ENCODE measurements around the gene HOXC6.

HOXC6 gene

DNA sequence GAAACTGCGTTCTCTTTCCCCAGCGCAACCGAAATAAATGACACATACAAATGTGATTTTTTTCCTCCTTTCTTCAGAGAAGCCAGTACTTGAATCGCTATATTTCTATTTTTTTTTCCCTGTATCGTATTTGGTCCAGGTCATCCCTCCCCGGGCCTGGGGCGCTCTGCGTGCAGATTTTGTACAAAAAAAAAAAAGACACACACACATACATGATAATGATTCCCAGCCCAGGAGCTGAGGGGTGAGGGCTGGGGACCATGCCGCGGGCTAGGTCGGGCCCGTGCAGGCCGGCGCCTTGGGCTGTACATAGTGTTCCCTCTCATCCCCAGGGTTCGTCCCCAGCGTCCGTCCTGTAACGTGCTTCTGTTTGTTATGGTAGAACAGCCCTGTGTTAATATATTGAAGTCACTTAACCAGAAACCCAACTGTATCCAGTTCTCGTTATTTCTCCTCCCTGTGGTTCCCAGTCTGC lies 25.3 kb upstream of the HOXC6 start:
- no peak for DNase-seq

DNA sequence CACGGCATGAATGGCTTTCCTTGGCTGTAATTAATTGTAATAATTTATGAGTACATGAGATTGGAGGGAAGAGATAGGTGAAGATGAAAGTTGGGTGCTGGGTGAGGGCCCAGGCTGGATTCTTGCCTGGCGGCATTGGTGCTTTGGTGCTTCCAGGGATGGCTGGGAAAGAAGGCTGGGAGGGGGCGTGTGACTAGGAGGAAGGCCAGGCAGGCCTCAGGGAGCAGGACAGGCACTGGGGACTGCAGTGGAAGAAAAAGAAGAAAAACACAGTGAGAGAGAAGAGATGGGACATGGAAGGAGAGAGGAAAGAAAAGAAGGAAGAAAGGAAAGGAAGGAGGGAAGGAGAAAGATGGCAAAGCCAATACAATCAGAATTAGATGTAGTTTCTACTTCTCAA lies 24.6 kb upstream of the HOXC6 start:
- no peak for DNase-seq

DNA sequence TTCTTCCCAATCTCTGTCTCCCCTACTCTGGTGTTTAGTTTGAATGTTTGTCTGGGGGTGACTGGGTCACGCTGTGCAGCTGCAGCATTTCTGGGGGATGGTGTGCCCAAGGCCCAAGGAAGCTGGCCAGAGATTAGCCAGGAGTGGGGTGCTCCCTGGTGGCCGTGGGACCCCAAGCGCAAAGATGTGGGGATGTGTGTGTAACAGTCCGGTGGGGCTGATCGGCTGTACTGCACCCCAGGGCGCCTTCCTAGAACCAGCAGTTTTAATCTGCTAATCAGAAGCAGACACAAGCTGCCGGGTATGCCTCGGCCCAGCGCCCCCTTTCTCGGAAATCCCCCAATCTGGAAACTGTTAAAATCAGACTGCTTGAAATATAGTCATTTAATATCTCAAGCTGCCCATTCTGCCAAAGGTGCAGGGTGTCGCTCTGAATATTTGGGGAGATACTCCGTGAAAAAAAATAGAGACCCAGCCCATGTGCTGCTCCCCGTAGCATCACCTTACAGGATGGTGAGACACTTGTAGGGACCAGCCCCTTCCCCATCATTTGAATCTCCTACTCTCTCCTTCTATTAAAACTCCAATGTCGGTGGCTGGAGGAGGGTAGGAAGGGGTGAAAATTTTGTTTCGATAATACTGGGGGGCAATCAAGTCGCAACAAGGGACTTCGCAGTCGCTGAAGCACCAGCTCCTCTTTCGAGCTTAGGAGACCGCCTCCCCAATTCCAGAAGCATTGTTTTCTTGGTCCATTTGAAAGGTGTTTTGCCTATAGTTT lies 24.0 kb upstream of the HOXC6 start:
- no peak for DNase-seq

DNA sequence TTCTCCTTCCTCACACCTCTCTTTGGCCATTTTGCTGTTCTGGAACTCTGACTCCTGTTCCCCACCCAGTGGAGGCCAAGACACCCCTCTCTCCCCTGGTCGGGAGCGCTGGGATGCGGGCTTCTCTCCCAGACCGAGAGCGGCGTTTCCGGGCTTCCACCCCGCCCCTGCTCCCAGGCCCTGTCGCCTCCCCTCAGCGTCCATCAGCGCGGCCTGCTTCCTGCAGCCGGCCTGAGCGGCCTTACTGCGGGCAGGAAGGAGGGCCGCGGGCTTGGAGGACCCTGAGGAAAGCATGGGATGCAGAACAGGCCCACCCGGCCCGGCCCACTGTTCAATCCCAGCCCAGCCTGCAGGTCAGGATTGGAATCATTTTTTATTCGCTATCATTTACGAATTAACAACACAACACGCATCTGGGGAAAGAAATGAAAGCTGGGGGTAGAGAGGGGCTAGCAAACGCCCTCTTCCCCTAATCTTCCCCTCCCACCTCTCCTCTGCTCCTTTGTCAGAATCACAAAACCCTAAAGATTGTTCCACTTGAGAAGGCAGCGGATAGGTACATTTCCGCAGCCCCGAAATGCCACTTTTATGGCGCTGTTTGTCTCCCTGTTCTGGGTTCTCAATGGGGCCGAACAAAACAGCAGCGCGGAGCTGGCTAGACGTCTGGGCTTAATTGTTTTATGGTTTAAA lies 23.3 kb upstream of the HOXC6 start:
- DNase-seq, result no peak

DNA sequence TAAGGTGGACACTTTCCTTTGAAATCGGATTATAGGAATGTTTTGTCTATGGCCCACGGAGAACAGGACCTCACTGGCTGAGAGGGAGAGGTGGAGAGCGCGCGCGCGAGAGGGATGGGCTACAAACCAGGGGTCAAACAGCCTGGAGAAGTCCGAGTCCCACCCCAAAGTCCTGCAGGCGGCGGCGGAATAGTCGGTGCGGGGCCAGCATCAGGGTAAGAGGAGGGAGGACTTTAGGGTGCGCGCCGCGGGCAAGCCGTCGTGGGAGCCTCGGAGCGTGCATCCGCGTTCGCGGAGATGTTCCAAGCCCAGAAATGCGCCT lies 22.7 kb upstream of the HOXC6 start:
- DNase-seq, result no peak

DNA sequence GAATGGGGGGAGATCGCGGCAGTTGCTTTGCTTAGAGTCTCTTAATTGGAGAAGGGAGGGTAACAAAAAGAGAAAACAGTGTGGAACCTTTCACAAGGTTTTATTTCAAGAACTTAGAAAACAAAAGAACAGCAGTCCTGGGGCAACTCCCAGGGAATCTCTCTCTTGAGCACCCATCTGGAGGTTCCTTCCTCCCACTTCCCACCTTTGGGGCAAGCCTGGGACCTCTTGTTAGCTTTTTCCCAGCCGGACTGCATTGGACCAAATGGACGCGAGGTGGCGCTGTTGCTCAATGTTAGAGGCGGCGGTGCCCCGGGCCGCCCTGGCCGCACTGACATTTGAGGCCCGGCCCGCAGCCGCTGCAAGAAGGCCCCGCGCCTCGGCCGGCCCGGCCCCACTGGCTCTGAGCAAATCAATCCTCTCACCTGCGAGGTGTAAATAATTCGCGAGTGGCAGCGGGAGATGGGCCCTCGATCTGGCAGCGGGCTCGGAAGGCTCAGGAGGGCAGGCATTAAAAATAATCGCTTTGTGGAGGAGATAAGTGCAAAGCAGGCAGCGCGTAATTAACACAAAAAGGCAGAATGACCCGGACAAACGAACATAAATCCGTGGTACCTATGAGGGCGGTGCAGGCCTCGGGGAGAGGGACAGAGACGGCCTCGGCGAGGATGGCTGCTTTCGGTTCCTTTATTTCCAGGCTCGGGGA lies 22.2 kb upstream of the HOXC6 start:
- peak; percentile 35 for DNase-seq

DNA sequence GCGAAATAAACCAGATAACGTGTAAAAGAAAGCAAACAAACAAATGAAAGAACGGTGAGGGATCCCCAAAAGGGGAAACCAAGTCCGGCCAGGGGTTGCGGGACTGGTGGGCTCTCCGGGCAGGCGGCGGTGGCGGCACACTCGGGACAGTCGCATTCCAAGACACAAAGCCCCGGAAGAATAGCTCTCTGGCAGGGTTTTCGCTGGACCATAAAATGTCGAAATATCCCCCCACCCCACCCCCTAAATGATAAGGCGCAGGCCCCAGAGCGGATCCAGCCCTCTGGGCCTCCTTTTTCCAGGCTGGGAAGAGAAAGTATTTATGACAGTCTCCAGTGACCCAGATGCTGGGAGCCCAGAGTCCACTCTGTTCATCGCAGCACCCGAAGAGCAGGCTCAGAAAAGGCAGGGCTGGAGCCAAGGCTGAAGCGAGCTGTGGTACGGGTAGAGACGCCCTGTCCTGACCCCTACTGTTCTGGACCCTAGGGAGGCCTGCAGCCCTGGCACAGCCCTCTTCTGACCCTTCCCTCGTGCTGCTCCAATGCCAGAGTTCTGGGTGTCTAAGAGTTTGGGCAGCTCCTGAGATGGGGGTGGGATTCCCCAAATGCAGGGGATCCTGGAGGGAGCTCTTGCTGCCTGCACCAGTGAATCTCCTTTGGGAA lies 21.6 kb upstream of the HOXC6 start:
- no peak for DNase-seq

DNA sequence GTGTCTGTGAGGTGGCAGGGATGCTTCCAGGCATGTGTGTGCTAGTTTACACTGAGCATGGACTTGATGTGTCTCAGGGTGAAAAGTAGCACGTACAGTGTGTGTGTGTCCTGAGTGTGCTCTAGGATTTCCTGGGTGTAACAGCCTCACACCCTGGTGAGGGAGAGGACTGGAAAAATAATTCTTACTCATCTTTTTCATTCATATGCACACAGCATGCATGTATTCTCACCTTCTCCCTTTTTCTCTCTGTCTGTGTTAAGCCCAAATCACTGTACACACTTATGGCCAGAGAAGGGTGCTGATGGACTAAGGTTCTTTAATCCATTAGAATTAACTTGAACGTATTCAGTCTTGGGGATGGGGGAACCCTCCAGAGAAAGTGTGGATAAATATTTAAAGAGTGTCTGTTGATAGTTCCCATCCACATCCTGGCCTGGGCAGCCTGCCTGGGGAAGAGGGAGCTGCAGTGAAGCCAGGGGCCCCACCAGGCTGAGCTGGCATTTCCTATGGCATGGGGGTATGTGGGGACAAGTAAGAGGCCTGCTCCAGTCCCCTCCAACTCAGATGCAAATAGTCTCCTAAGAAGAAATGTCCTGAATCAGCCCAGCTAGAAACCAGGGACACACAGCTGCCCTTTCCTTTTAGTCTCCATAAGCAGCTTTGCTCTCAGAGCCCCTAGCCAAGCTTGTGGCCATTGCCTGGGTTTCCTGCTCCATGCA lies 20.5 kb upstream of the HOXC6 start:
- DNase-seq, result no peak

DNA sequence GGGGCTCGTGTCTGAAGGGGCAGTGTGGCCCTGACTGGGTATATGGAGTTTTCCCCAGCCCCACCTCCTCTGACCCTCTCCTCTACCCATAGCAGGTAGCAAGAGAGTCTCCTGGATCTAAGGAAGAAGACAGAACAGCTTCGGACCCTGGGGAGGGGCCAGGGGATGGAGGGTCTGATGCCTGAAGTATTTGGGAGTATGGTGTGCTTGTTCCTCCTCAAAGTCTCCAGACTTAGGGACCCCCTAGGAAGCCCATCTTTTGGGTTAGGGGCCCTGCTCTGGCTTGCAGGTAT lies 20.0 kb upstream of the HOXC6 start:
- DNase-seq, result no peak

DNA sequence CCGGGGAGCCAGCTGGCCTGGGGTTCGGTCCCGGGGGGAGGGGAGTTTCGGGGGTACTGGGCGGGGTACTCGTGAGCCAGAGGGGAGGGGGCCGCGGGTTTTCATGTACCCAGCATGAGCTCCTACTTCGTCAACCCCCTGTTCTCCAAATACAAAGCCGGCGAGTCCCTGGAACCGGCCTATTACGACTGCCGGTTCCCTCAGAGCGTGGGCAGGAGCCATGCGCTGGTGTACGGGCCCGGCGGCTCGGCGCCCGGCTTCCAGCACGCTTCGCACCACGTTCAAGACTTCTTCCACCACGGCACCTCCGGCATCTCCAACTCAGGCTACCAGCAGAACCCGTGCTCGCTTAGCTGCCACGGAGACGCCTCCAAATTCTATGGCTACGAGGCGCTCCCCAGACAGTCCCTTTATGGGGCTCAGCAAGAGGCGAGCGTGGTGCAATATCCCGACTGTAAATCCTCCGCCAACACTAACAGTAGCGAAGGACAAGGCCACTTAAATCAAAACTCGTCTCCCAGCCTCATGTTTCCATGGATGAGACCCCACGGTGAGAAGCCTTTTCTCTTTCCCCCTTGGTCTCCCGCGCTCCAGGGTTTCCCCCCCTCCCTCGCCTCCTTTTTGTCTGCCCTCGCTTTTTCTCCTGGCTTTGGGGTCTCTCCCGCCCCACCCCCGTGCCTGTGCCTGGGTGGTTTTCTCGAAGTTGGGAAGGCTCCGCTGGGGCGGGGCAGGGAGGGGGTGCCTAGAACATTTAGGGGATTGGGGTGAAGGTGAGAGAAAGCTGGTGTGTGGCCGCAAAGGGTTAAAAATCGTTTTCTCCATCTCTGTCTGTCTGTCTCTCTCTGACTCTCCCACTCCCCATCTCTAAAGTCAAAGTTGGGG lies 18.8 kb upstream of the HOXC6 start:
- DNase-seq, result no peak

DNA sequence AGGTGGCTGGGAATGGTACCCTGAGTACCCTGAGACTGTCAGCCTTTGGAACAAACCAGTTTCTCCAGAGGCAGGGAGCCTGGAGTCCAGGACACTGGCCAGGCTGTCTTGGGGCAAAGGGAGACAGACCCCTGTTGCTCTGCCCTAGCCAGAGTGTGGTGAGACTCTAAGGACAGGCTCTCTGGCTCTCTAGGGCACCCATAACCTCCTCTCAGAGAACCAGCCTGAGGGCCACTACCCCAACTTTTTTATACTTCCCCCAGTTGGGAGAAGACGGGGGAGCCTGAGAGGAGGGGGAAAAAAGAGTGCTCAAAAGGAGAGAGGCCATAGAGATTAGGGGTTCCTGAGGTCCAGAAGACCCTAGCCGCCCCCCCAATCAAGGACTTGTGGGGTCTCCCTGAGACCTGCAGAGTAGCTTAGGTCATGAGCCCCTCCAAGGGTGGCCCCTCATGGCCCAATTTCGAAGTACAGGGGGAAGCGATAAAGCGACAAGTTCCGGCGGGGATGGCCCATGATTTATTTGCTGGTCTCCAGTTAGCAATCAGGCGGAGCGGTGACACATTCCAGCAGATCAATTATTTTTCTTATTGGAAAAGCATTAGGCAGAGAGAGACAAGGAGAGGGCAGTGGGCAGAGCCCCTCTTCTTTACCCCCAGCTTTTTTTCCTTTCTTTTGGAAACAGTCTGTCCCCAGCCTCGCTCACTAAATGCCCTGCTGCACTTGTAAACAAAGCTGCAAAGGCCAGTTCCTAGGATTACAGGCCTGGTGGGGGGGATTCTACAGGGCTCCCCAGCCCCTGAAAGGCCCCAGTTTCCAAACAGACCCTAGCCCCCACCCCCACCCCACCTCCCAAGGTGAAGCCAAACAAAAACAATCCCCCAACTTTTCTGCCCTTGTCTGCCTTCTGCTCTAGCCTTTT lies 17.9 kb upstream of the HOXC6 start:
- DNase-seq, result no peak

DNA sequence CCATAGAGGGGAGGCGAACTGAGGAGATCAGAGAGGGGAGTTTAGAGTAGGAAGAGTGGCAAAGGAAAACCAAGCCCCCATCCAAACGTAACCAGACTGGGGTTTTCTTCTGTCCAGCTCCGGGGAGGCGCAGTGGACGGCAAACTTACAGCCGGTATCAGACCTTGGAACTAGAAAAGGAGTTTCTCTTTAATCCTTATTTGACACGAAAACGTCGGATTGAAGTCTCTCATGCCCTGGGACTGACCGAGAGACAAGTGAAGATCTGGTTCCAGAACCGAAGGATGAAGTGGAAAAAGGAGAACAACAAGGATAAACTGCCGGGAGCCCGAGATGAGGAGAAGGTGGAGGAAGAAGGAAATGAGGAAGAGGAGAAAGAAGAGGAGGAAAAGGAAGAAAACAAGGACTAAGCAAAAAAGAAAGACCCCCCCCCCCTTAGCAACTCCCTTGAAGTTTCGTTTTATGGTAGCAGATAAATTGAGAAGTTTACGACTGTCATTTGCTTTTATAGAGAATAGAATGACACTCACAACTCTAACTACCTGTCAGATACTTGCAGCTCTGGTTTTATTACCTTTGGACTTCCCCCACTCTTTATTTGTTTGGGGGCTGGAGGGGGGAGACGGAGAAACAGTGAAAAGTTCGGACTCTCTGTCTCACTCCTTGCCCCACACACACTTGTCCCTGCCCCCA lies 17.1 kb upstream of the HOXC6 start:
- no peak for DNase-seq

DNA sequence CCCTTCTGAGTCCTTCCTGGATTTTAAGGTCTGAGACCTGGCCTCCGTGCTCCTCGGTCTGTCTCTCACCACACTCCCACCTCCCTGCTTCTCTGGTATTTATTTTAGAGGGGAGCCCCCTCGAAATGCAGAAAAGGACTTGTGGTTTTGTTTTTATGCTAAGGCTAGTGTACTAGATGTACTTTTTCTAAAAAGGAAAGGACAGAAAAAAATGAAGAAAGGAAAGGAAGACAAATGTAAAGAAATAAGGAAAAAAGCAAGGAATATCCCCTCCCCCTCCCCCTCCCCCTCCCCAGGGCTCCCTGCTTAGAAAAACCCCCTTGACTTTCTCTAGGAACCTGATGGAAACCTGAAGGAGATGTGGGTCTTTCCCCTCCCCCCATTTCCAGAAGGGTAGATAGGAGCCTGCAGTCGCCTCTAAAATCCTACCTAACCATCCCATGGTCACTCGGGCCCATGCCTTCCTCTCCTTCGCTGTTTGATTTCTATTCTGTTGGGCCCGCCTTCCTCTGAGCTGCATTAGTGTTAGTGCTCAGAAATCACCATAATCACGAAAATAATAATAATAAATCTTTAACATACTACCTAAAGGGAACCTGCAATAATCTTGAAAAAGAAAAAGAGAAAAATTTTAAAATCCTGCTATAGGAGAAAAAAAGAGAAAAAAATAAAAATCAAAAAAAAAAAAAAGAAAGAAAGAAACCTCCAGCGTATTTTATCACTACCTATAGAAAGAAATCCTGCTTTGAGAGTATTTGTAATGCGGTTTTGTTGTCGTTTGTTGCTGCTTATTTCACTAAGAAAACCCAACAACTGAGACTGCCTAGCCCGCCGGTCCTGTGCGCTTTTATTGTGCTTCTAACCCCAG lies 16.3 kb upstream of the HOXC6 start:
- no peak for DNase-seq

DNA sequence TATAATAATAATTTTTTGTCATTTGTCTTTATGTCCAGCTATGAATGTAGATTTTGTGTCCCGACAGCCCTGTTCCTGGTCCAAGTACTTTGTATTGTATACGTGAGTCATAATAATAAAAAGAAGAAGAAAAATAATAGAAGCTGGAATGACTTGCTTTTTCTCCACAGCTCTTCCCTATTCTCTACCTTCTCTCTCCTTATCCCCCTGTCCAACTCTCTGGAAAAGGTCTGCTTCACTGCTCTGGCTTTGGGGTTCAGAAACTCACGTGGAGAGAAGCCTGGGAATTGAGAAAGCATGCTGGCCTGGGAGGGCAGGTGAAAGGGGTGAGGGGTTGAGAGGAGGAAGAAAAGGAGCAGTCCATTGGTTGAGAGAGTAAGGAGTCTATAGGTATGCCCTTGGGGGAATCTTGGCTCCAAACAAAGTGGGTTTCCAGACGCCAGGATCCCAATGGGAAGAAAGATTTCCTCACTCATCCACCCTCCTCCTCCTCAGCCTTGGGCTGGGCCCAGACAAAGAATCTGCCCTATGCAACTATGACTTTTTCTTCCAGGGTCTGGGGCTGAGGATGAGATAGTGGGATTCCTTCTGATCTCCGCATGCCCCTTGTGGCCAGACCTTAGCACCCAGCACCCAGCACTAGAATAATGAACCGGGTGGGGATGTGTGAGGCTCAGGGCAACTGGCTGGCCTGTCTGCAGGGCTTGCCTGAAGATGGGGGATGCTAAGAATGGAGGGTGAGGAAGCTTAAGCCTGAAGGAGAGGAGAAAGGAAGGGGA lies 15.4 kb upstream of the HOXC6 start:
- no peak for DNase-seq

DNA sequence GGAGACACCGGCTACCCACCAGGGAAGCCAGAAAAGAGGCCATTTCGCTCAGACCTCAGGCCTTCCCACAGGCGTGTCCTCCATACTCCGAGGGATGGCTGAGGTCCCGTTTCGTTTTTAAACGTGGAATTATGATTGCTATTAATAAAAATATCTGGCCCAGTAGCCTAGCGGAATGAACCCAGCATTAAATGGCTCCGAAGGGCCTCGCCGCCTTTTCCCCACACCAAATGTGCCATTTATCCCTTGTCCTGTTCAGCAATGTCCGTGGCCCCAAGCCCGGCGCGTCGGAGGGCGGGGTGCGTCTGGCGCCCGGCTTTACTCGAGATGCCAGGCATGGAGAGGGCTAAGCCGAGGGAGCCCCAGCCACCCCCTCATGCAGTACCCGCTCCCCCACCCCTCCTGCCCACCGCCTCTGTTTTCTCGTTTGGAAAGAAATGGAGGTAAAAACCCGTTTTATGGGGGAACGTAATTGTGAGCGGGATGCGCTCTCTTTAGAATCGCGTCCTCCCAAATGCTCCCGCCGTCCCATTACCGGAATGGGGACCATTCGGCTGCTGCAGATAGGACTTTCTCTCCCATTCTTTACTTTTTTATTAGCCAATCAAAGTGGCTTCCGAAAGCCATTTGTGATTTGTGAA lies 13.7 kb upstream of the HOXC6 start:
- DNase-seq, result no peak

DNA sequence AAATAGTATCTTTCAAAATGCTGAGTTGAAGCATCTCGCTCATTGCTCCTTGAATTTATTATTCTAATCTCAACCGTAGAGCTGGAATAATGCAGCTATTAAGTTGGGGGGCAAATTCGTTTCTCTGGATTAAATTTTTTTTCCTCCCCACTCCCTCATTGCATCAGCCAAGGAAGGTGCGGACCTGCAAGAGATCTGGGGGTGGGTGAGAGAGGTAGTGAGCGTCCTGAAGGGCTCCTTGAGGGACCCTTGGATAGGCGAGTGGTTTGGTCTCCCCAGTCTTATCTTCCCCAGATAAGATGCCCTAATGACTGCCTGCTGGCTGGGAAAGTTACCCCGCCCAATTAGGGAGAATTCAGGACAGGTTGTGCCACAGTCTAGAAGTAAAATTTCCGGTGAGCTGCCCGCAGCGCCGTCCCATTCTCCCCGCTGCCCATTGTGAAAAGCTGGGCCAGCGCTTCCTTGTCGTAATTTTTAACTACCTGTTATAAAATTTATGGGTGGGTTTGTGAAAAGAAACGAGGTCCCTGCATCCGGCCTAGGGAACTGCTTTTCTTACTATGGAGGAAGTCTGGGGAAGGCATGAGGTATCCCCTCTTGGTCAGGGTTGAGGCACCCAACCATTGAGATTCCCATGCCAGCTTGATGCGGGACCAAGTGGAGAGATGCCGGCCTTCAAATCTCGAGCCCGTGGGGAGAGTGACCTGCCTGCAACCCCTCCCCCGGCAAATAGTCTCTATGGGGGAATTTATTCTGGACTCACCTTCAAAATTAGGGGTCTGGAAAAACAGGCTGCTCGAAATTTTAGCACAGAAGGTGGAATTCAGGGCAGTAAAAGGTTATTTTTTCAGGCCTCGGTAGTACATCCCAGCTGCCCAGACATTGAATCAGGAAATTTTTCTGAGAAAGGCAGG lies 13.0 kb upstream of the HOXC6 start:
- DNase-seq, result no peak

DNA sequence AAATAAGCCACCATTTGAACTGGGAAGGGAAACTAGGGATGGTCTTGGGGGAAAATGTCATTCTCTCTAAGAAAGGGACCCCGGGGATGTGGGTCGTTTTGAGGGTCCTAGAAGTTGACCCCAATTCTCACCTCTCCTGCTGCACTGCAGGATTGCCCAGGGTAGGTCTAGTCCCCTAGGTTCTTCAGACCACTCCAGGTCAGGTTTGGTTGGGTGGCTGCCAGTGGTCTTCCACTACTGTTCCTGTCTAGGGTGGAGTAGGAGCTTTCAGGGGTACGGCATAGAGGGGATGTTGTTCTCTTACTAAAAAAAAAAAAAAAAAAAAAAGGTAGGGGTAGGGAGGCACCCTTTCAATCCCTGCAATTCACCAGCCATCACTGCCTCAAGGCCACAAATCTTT lies 12.2 kb upstream of the HOXC6 start:
- DNase-seq, result no peak
